GM18507 (cell line): Measurements from ENCODE around the gene SUOX.
"Not testable (repeated sequence)": the region's sequence is repeated elsewhere in the genome, so short reads cannot be mapped to it uniquely, and the experiment has no call there.

ENCODE experiments used
- DNase-seq: peaks from one replicate; pipeline ENCODE4 v3.0.0; 2011; ENCODE audit warnings: low read depth; ENCODE audit not compliant: insufficient read length; ENCODE audit errors: extremely low spot score
- FAIRE-seq: peaks from 2 replicates; lab custom pipeline; 2011; peaks lifted over from hg19 to GRCh38; lab: Jason Lieb, UNC

SUOX gene

GRCh38 chr12:56013482-56013881, 16.4 kb downstream of the SUOX start:
- no peak for FAIRE-seq
- DNase-seq: no peak

DNA sequence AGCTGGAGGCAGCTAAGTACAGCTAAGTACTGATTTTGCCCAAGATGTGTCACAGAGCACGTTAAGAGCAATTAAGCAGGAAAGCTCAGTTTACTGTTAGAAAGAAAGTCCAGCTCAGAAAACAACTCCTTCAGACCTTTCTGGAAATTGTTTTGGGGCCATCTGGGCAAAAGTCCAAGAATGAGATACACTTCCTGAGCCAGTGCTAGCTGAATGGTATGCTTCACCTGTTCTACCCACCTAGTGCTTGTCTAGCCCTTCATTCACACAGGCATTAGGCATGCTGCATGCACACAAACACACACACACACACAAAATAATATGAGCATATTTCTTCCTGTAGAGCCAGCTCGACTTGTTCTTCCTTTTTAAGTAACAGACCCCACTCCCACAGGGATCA, 17.1 kb downstream of the SUOX start:
- no peak for DNase-seq

GRCh38 chr12:56017181-56017580, 20.1 kb downstream of the SUOX start:
- no peak for FAIRE-seq
- no peak for DNase-seq

More for the DNA sequence above, 17.1 kb downstream of the SUOX start:
- no peak for FAIRE-seq

GRCh38 chr12:56018356-56018755, 21.3 kb downstream of the SUOX start:
- DNase-seq: no peak

DNA sequence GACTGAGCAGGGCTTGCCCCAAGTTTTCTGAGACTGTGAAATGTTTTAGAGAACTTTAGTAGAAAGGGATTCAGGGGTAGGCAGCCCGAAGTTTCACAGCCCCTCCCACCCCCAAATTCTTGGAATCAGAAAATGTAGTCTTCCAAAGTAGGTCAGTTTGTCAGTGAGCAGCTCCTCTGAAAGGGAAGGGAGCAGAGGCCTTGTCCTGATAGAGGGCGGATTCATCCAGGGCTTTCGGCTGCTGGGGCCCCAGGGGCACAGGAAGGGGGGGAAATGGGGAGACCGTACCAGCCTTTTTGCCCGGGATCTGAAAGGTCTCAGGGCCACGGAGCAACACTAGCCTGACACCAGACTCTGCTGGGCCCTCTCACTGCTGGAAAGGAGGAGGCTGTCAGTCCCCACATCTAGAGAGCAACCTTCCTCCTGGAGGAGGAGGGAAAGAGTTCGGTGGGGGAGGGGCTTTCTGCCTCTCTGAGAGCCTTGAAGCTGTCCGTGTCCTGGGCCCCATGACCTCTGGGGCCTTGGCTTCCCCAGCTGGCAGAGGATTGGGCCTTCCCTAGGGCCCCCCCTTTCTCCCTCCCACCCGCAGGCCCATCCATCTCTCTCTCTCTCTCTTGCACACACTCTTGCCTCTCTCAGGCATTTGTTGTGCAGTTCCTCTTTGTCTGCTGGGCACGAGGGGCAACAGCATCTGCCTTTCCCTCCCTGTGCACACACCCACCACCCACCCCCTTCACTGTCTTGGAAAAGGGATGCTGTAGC, 23.5 kb downstream of the SUOX start, which contains the start of gene IKZF4:
IKZF4 (plus strand) TSS at position 621 of the 762 bp plus-strand sequence. CDS start 451 bp downstream, outside the sequence.
- DNase-seq (no peak), FAIRE-seq (no peak)

More at GRCh38 chr12:56018356-56018755, 21.3 kb downstream of the SUOX start:
- FAIRE-seq: no peak

DNA sequence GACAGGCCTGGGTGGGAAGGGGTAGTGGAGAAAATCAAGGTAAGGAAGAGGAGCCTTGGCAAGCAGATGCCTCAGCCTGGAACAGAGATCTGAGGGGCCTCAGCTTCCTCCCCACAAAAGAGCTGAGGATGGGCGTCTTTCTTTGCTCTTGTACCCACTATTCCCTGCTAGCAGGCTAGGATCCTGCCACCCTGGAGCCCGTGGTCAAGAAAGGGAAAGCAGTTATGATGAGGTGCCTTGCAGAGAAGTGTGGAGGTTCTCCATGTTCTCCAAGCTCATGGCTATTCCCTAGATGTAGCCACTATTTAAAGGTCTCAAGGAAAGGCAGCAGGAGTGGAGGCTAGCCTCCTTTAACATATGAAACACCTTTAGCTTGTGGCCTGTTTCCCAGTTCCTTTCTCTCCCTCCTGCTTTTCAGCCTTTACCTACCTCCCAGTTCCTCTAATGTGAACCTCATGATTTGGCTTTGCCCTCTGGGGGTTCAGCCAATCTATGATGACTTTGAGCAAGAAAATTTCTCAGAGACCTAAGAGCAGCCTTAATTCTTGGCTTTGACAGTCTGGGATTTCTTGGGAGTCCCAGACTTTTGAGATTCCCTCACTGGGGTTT, 24.9 kb downstream of the SUOX start:
- no peak for FAIRE-seq
- DNase-seq: no peak

GRCh38 chr12:56028511-56029165, 31.6 kb downstream of the SUOX start:
- no peak for DNase-seq
- FAIRE-seq: no peak

- DNase-seq (no peak), FAIRE-seq (no peak)
These were observed 32.1 kb downstream of the SUOX start for GRCh38 chr12:56029166-56029519.

DNA sequence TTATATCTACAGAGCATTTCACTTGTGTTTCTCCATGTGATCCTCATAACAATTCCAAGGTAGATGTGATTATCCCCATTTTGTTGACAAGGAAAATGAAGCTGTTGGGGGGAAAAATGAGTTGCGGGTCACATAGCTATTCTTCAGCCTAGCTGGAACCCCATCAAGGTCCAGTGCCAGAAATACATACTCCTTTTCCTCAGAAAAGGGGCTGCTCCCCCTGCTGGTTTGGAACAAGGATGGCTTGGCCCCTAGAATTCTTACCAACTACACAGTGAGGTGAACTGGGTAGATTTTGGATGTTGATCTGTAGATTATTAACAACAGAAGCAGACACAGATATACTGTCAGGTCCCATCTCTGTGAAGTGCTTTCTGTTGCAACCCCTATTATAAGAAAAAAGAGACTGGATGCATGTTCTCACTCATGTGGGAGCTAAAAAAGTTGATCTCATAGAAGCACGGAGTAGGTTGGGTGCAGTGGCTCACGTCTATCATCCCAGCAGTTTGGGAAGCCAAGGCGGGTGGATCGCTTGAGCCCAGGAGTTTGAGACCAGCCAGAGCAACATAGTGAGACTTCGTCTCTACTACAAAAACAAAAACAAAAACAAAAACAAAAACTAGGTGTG, 32.7 kb downstream of the SUOX start:
- FAIRE-seq (peak; percentile 64), DNase-seq (peak; percentile 36)

GRCh38 chr12:56031987-56032386, 34.9 kb downstream of the SUOX start:
- DNase-seq: no peak
- FAIRE-seq: no peak

GRCh38 chr12:56034586-56035332, 37.7 kb downstream of the SUOX start:
- no peak for DNase-seq
- no peak for FAIRE-seq

- FAIRE-seq: no peak
- no peak for DNase-seq
These were observed 40.1 kb downstream of the SUOX start for GRCh38 chr12:56037161-56037560.

DNA sequence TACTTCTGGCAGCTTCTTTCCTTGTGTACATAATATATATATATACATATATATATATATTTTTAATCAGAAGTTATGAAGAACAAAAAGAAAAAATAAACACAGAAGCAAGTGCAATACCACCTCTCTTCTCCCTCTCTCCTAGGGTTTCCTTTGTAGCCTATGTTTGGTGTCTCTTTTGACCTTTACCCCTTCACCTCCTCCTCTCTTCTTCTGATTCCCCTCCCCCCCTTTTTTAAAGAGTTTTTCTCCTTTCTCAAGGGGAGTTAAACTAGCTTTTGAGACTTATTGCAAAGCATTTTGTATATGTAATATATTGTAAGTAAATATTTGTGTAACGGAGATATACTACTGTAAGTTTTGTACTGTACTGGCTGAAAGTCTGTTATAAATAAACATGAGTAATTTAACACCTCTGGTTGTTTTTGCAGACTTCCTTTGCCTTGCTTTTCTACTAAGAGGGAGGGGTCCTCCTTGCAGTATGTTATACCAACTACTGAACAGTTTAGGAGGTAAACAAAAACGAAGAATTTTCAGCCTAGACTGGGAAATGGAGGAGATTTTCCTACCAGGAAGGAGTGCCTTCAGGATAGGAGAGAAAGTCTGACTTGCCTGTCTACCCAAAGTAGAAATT, 41.1 kb downstream of the SUOX start:
- FAIRE-seq (no peak), DNase-seq (no peak)

DNA sequence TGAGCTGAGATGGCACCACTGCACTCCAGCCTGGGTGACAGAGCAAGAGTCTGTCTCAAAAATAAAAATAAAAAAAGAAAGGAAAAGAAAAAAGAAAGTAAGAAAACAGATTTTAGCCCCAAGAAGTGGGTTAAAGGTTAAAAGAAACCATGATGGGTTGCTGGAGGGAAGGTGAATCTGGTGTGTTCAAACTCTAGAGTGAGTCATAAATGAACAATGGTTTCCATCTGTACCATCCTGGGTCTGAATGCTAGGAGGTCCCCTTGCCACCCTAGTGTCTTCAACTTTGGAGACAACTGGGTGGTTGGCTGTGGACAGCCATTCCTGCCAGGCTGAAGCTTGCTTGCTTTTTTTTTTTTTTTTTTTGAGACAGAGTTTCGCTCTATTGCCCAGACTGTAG, 43.1 kb downstream of the SUOX start:
- FAIRE-seq (no peak), DNase-seq (no peak)

DNA sequence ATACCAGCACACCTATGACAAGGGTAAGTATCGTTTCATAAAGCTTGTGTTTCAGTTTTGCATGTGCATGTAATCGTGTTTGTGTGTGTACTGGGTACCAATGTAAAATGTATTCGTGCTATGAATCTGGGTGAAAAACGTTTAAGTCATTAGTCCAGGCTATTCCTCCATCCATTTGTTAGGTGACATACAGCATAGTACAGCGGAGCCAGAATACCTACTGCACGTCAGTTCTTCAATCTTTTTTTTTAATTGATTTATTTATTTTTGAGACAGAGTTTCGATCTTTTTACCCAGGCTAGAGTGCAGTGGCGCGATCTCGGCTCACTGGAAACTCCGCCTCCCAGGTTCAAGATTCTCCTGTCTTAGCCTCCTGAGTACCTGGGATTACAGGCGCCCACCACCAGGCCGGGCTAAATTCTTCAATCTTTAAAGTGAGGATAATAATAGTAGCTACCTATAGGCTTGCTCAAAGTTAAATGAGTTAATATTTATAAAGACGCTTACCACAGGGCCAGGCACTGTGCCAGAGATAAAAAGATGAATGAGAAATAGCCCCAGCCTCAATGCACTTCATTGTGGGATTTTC, 44.0 kb downstream of the SUOX start:
- no peak for DNase-seq
- no peak for FAIRE-seq

DNA sequence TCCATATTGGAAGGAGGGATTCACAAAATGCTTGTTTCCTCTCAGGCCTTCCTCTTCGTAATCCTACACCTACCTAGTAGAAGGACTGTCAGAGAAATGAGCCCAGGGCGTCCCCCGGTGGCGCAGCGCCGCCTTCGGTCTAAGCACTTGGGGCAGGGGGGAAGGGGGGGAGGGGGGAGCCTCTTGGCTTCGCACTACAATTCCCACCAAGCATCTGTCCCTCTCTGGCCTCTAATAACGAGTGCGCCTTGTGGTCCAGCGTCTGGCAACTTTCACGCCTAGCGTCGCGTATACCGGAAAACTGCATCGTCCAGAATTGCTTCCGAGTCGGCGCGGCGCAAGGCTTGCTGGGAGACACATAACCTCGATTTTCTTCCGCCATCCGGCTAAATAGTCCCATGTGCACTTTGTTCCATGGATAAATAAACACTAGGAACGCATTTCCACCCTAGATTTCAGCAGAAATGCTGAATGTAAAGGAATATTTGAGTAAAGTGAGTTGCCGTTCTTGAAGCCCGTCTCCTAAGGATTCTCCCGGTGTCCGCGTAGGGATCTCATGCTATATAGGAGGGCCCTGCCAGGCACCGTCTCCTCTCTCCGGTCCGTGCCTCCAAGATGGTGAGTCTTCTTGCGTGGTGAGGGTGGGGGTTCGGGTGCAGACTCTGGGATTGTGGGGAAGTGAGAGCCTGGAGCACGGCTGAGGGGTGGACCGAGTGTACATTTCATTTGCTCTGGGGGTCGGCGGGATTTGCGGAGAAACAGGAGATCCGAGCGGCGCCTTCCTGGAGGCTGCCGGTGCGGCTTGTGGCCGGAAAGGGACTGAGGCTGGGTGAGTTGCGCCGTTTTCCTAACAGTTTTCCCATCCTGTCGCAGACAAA, 44.7 kb downstream of the SUOX start, which contains the start of gene RPS26:
RPS26 (plus strand) TSS at position 367 of the 878 bp plus-strand sequence; CDS start at position 616, 249 bp downstream.
- FAIRE-seq: peak; percentile 98

GRCh38 chr12:56042430-56042813, 45.3 kb downstream of the SUOX start:
- not testable (repeated sequence) for DNase-seq, FAIRE-seq

More for the DNA sequence above, 44.7 kb downstream of the SUOX start, which contains the start of gene RPS26:
- peak; percentile 72 for DNase-seq

GRCh38 chr12:56042843-56043242, 45.8 kb downstream of the SUOX start:
- FAIRE-seq: no peak
- no peak for DNase-seq
